ENCODE results near the gene PRKCH. TPM values are rescaled to one million over a fixed set of nuclear protein-coding genes. Genes with fewer than 3 reads are reported as not detected.

The PRKCH gene
- total RNA-seq, 1 donor from 2014 or later = 0.30 TPM

DNA sequence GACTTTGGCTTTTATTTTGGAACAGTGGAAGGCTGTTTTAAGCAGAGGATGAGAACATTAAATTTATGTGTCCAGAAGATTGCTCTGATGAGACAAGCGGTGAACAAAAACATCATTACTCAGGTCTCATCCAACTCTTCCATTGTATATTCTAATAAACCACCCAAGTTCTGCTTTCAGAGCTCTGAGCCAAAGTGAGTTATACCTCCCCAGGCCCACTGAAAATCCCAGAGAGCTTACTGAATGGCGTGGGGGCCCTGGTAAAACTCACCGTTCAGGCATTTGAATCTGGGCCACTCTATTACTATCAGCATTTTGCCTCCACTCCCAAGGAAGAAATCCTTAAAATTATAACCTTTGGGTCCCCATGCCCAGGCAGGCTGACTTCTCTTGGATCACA is 251.9 kb downstream of the PRKCH start:
- Mint-ChIP-seq H3K36me3 (ENCODE audit: low read depth) (no peaks in the 10 kb centered on the region), H3K4me3 (no peak overlapping the region), H3K4me1 (peaks cover 2% of the 10 kb centered on the region), H3K27ac (ENCODE audit: unreplicated experiment) (no peak overlapping the region), H3K9me3 (no peaks in the 10 kb centered on the region), H3K27me3 (ENCODE audit: low read depth) (peaks cover 26% of the 10 kb centered on the region)
- DNase-seq (ENCODE audit: low read depth, low spot score) = no peak
- TF ChIP-seq CTCF (conservative IDR thresholded peaks at IDR 0.05) = no peak

DNA sequence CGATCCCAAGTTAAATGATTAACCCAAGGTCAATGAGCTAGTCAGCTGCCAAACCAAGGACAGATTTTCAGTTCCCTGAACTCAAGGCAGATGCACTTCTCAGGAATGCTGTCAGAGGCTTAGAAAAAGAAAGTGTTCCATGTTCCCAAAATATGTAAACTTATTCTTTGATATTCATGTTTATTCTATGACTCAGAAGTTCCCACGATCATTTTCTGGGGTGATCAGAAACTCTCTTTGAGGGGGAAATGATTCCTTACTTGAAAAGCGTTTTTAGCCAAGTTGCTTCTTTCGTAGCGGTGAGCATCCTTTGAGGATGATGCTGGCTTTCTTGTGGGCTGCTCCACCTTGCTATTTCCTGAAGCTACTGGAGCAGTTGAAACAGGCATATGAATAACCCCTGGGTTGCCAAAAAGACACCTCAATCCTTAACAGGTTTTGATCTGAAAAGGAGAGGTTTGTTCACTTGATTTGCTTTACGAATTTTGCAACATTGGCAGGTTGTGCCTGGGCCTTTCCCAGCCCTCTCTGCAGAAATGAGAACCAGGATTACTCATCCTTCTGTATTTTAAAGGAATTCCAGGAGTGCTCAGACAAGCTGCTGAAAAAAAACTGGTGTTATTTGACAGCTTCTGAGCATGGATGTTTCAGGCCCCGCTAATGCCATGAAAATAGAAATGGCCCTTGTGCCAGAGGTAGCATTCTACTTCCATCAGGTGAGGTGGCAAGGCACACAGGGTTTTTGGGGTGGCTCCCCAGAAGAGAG is 252.6 kb downstream of the PRKCH start:
- no peaks in the 10 kb centered on the region for H3K36me3 Mint-ChIP-seq (ENCODE audit: low read depth)
- no peaks in the 10 kb centered on the region for H3K9me3 Mint-ChIP-seq
- H3K4me3 Mint-ChIP-seq = no peak overlapping the region
- no peak for DNase-seq (ENCODE audit: low read depth, low spot score)
- H3K27ac Mint-ChIP-seq (ENCODE audit: unreplicated experiment) = no peak overlapping the region
- no peak for TF ChIP-seq CTCF (conservative IDR thresholded peaks at IDR 0.05)
- no peaks in the 10 kb centered on the region for H3K4me1 Mint-ChIP-seq
- H3K27me3 Mint-ChIP-seq (ENCODE audit: low read depth) = peaks cover 23% of the 10 kb centered on the region

DNA sequence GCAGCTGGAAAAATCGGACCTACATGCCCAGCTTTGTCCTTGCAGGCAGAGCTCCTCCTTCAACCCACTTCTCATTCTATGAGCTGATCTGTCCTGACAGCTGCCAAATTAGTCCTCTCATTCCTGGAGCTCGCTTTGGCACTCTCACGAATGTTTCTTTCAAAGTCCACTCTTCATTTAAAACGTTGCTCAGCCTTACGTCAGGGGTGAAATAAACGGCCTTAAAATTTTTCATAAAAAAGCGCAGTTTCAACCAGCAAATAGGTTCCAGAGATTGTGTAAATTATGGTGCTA is 253.1 kb downstream of the PRKCH start:
- Mint-ChIP-seq H3K27me3 (ENCODE audit: low read depth) (peaks cover 18% of the 10 kb centered on the region), H3K9me3 (no peaks in the 10 kb centered on the region), H3K27ac (ENCODE audit: unreplicated experiment) (no peak overlapping the region), H3K4me1 (no peaks in the 10 kb centered on the region), H3K36me3 (ENCODE audit: low read depth) (no peaks in the 10 kb centered on the region), H3K4me3 (no peak overlapping the region)
- no peak for DNase-seq (ENCODE audit: low read depth, low spot score)
- TF ChIP-seq CTCF (conservative IDR thresholded peaks at IDR 0.05) = no peak

DNA sequence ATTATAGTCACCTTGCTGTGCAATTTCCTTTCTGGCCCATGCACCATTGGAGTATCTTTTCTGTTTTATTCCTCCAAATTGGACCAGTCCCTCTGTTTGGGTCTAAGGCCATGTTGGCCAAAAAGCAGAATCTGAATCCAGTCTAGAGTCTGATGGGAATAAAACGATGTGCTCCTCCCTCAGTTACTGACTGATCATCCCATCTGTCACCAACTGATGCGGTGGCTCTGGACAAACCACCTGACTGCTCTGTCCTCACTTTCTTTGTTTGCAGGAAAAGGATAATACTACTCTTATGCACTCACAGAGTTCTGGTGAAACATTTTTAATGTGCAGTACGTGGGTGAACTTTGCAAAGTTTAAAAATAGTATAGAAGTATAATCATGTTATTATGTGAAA is 253.7 kb downstream of the PRKCH start:
- DNase-seq (ENCODE audit: low read depth, low spot score) = no peak
- Mint-ChIP-seq H3K4me1 (no peaks in the 10 kb centered on the region), H3K9me3 (no peaks in the 10 kb centered on the region), H3K4me3 (no peak overlapping the region), H3K27ac (ENCODE audit: unreplicated experiment) (no peak overlapping the region), H3K36me3 (ENCODE audit: low read depth) (no peaks in the 10 kb centered on the region), H3K27me3 (ENCODE audit: low read depth) (peaks cover 12% of the 10 kb centered on the region)
- no peak for TF ChIP-seq CTCF (conservative IDR thresholded peaks at IDR 0.05)

- no peak for DNase-seq (ENCODE audit: low read depth, low spot score)
Observed at GRCh38 chr14:61575551-61576150, 254.3 kb downstream of the PRKCH start.

More at GRCh38 chr14:61575551-61576150, 254.3 kb downstream of the PRKCH start:
- Mint-ChIP-seq H3K9me3 (no peaks in the 10 kb centered on the region), H3K4me3 (no peak overlapping the region), H3K4me1 (no peaks in the 10 kb centered on the region), H3K27ac (ENCODE audit: unreplicated experiment) (no peak overlapping the region), H3K36me3 (ENCODE audit: low read depth) (no peaks in the 10 kb centered on the region), H3K27me3 (ENCODE audit: low read depth) (peaks cover 7% of the 10 kb centered on the region)
- no peak for TF ChIP-seq CTCF (conservative IDR thresholded peaks at IDR 0.05)
